Keratinocyte (primary cell): ENCODE measurements around the gene RBM38. TPM values are rescaled to one million over a fixed set of nuclear protein-coding genes. Genes with fewer than 3 reads are reported as not detected.

Experiments
- DNase-seq: peaks from one replicate; pipeline ENCODE4 v3.0.0-alpha.2; 2011; ENCODE audit warnings: low read depth, missing footprints, low spot score
- FAIRE-seq: peaks from 2 replicates; lab custom pipeline; 2011; peaks lifted over from hg19 to GRCh38; lab: Jason Lieb, UNC
- H2AFZ ChIP-seq: 2 replicates; pipeline ENCODE4 v1.6.0; 2012; ENCODE audit warnings: low read length, control low read depth, inconsistent platforms; ENCODE audit not compliant: control insufficient read depth
- H3K27ac ChIP-seq: 2 replicates; pipeline ENCODE4 v1.5.1; 2011; ENCODE audit warnings: low read length; ENCODE audit not compliant: control insufficient read depth, insufficient read depth
- H3K27me3 ChIP-seq: 3 replicates; pipeline ENCODE4 v1.6.0; 2011; ENCODE audit warnings: low read length; ENCODE audit not compliant: control insufficient read depth, insufficient read depth; ENCODE audit errors: extremely low read depth
- H3K36me3 ChIP-seq, 2 experiments: 2 replicates in 1 of 2; 3 replicates in 1 of 2; pipeline ENCODE4 v1.5.1; 2011; ENCODE audit warnings: low read length in 2 of 2, mild to moderate bottlenecking in 1 of 2; ENCODE audit not compliant: control insufficient read depth in 2 of 2, insufficient read depth in 2 of 2; ENCODE audit errors: extremely low read depth in 1 of 2
- H3K4me1 ChIP-seq: 3 replicates; pipeline ENCODE4 v1.5.1; 2011; ENCODE audit warnings: low read length; ENCODE audit not compliant: control insufficient read depth, insufficient read depth; ENCODE audit errors: extremely low read depth
- H3K4me2 ChIP-seq: 3 replicates; pipeline ENCODE4 v1.6.0; 2011; ENCODE audit warnings: low read depth, low read length; ENCODE audit not compliant: control insufficient read depth, insufficient read depth; ENCODE audit errors: extremely low read depth
- H3K4me3 ChIP-seq, 3 experiments: fragments of 200-600 bp in 1 of 3; sonication (generic) in 1 of 3; 2 replicates in 2 of 3; 3 replicates in 1 of 3; pipeline ENCODE4 v1.5.1; 2011 to 2016; ENCODE audit warnings: low read length in 3 of 3, mild to moderate bottlenecking in 3 of 3, control low read depth in 2 of 3, inconsistent platforms in 1 of 3, low read depth in 1 of 3, mixed read lengths in 1 of 3, mixed run types in 1 of 3, moderate library complexity in 1 of 3; ENCODE audit not compliant: control insufficient read depth in 2 of 3, insufficient read depth in 2 of 3; ENCODE audit errors: extremely low read depth in 1 of 3
- H3K79me2 ChIP-seq: 2 replicates; pipeline ENCODE4 v1.6.0; 2012; ENCODE audit warnings: low read length; ENCODE audit not compliant: control insufficient read depth, insufficient read depth
- H3K9ac ChIP-seq: 3 replicates; pipeline ENCODE4 v1.6.0; 2011; ENCODE audit warnings: low read length; ENCODE audit not compliant: control insufficient read depth, insufficient read depth; ENCODE audit errors: extremely low read depth
- H3K9me1 ChIP-seq: 3 replicates; pipeline ENCODE4 v1.6.0; 2011; ENCODE audit warnings: low read length; ENCODE audit not compliant: control insufficient read depth, insufficient read depth; ENCODE audit errors: extremely low read depth
- H3K9me3 ChIP-seq: 2 replicates; pipeline ENCODE4 v1.5.1; 2012; ENCODE audit warnings: low read depth, low read length; ENCODE audit not compliant: control insufficient read depth
- H4K20me1 ChIP-seq: 3 replicates; pipeline ENCODE4 v1.6.0; 2011; ENCODE audit warnings: low read length; ENCODE audit not compliant: control insufficient read depth, insufficient read depth; ENCODE audit errors: extremely low read depth
- EZH2 ChIP-seq: IDR thresholded peaks from one replicate; pipeline ENCODE4 v1.6.1; 2012; ENCODE audit warnings: inconsistent platforms, mild to moderate bottlenecking, low read length, moderate library complexity
- dilution Hi-C: fragments of 300-500 bp; cut with MboI; formaldehyde crosslinking; loops from one replicate; pipeline ENCODE4 v1.7.0; 2020; ENCODE audit warnings: low sequenced_read_pairs; ENCODE audit not compliant: extremely low pct_ligation_motif_present
- polyA plus RNA-seq, 5 experiments: library from polyadenylated mRNA; depleted of rRNA in 3 of 5; stranded (reverse) in 3 of 5; stranded (forward) in 1 of 5; unstranded in 1 of 5; fragments of >200 nt; gene quantifications; 1 replicate in 1 of 5; 2 replicates in 3 of 5; 3 replicates in 1 of 5; pipeline versions ENCODE4 v1.2.1 to v1.2.3, GENCODE V29; 2011 to 2012; ENCODE audit warnings: missing spikeins in 2 of 5, low read depth in 1 of 5, low replicate concordance in 1 of 5
- TF ChIP-seq, protein P1 (sequence below), 3 experiments: IDR thresholded peaks in 1 of 3; conservative IDR thresholded peaks in 1 of 3; optimal IDR thresholded peaks in 1 of 3; 2 replicates in 2 of 3; 3 replicates in 1 of 3; pipeline versions ENCODE3 to v1.5.1; 2011; ENCODE audit warnings: low read length in 3 of 3, mild to moderate bottlenecking in 3 of 3, moderate library complexity in 2 of 3, control low read depth in 1 of 3, inconsistent platforms in 1 of 3; ENCODE audit not compliant: insufficient read depth in 2 of 3; ENCODE audit errors: extremely low read depth in 1 of 3

The RBM38 gene
- polyA plus RNA-seq, 1 donor (not counting 4 experiments of a cell fraction or from before 2014, with no cell fraction given): 5.1 TPM

DNA sequence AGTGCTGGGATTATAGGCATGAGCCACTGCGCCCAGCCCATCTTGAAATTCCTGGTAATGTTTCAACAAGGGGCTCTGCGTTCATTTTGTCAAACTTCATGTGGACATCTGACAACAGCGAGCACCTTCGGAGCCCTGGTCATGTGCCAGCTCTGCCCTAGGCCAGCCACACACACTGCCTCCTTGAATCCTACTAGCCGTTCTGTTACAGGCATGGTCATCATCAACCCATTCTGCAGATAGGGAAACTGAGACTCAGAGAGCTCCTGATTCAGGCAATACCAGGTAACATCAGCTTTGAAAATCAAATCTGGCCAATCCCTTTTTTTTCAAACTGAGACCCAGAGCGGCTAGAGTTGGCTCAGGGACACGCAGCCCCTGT is 41.3 kb downstream of the RBM38 start:
- dilution Hi-C loops: no loop called here
- peaks cover 9% of the 10 kb centered on the region for H3K4me1 ChIP-seq
- H3K27ac ChIP-seq: no peak overlapping the region

DNA sequence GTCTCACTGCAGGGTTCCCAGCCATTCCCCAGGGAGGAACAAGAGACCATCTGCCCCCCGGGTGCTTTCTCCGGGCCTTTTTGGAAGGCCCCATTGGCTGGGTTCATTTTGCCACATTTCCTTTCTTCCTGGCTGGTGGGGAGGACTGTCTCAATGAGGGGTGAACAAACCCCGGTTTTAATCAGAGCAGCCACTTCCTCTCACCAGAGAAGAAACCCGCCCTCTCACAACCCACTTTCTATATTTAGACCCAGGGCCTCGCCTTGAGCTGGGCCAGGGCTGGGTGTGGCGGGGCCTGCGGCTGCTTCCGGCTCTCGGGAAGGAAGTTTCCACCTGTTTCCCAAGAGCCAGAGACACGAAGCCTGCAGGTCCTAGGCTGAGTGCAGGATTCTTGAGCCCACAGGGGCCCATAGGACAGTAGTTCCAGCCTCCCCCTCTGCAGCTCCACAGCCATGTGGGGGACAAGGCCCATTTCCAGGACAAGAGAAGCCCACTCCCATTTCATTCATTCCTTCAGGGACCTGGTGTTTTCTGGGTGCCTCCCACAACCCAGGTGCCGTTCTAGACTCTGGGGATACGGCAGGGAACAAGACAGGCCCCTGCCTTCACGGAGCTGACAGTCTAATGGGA is 41.8 kb downstream of the RBM38 start:
- TF ChIP-seq, protein P1, sequence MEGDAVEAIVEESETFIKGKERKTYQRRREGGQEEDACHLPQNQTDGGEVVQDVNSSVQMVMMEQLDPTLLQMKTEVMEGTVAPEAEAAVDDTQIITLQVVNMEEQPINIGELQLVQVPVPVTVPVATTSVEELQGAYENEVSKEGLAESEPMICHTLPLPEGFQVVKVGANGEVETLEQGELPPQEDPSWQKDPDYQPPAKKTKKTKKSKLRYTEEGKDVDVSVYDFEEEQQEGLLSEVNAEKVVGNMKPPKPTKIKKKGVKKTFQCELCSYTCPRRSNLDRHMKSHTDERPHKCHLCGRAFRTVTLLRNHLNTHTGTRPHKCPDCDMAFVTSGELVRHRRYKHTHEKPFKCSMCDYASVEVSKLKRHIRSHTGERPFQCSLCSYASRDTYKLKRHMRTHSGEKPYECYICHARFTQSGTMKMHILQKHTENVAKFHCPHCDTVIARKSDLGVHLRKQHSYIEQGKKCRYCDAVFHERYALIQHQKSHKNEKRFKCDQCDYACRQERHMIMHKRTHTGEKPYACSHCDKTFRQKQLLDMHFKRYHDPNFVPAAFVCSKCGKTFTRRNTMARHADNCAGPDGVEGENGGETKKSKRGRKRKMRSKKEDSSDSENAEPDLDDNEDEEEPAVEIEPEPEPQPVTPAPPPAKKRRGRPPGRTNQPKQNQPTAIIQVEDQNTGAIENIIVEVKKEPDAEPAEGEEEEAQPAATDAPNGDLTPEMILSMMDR (optimal IDR thresholded peaks at IDR 0.05 in 1 of 3, IDR thresholded peaks at IDR 0.05 in 1 of 3, conservative IDR thresholded peaks at IDR 0.05 in 1 of 3; ENCODE audit: extremely low read depth in 1 of 3, insufficient read depth in 2 of 3, low read length in 3 of 3): no peak
- no peak for TF ChIP-seq EZH2
- no peak for FAIRE-seq
- no peak overlapping the region for H3K4me2 ChIP-seq
- H3K27me3 ChIP-seq: peaks cover 32% of the 10 kb centered on the region
- no peaks in the 10 kb centered on the region for H3K9me1 ChIP-seq
- H3K4me3 ChIP-seq: no peak overlapping the region
- peaks cover 9% of the 10 kb centered on the region for H3K4me1 ChIP-seq
- H4K20me1 ChIP-seq: peaks cover 6% of the 10 kb centered on the region
- no peaks in the 10 kb centered on the region for H3K9me3 ChIP-seq
- no peak overlapping the region for H3K9ac ChIP-seq
- H3K79me2 ChIP-seq: no peaks in the 10 kb centered on the region
- H3K36me3 ChIP-seq: no peaks in the 10 kb centered on the region
- H2AFZ ChIP-seq: no peak overlapping the region
- no peak overlapping the region for H3K27ac ChIP-seq
- no peak for DNase-seq
- dilution Hi-C loops: no loop called here

More for the DNA sequence above, 41.3 kb downstream of the RBM38 start:
- Histone ChIP-seq H3K36me3 (no peaks in the 10 kb centered on the region), H3K4me3 (no peak overlapping the region), H3K27me3 (peaks cover 30% of the 10 kb centered on the region), H3K79me2 (no peaks in the 10 kb centered on the region), H3K4me2 (no peak overlapping the region), H2AFZ (no peak overlapping the region), H4K20me1 (peaks cover 6% of the 10 kb centered on the region), H3K9me1 (no peaks in the 10 kb centered on the region), H3K9me3 (no peaks in the 10 kb centered on the region), H3K9ac (no peak overlapping the region)
- TF ChIP-seq, protein P1 (optimal IDR thresholded peaks at IDR 0.05 in 1 of 3, IDR thresholded peaks at IDR 0.05 in 1 of 3, conservative IDR thresholded peaks at IDR 0.05 in 1 of 3; ENCODE audit: extremely low read depth in 1 of 3, insufficient read depth in 2 of 3, low read length in 3 of 3): no peak
- TF ChIP-seq EZH2: no peak
- DNase-seq: no peak
- FAIRE-seq: no peak
